Measurements from ENCODE around the gene TTC7B.

DNA sequence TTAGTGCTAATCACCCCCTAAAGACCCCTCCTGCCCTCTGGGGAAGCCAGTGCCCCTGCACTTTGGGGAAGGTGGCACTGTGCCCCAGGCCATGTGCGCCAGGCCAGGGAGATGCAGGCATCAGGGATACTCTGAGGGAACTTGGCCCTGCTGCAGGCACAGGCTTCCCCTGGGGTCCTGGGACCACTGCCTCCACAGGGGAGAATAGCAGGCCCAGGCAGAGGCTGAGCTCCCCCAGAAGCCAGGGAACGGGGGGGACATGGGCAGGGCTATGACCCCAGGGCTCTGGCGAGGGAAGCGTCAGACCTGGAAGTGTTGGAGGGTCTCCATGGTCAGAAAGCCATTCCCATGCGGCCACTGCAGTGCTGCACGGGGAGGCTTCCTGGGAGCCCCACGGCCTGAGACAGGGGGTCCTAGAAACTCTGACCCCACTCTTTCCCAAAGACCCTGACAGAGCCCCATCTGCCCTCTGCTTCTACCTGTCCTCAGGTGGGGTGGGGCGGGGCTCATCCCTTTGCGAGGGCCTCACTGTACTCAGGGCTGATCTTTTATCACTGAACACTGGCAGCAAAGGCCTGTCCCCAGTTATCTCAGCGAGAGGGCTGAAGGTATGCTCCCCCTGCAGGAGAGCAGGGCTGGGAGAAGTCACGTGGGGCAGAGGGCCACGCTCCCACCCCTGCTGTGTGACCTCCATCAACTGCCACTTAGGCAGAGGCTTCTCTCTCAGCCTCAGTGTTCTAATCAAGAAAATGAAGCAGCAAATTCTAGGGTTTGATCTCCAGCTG, 259.4 kb downstream of the TTC7B start:
- TF ChIP-seq, protein P1, sequence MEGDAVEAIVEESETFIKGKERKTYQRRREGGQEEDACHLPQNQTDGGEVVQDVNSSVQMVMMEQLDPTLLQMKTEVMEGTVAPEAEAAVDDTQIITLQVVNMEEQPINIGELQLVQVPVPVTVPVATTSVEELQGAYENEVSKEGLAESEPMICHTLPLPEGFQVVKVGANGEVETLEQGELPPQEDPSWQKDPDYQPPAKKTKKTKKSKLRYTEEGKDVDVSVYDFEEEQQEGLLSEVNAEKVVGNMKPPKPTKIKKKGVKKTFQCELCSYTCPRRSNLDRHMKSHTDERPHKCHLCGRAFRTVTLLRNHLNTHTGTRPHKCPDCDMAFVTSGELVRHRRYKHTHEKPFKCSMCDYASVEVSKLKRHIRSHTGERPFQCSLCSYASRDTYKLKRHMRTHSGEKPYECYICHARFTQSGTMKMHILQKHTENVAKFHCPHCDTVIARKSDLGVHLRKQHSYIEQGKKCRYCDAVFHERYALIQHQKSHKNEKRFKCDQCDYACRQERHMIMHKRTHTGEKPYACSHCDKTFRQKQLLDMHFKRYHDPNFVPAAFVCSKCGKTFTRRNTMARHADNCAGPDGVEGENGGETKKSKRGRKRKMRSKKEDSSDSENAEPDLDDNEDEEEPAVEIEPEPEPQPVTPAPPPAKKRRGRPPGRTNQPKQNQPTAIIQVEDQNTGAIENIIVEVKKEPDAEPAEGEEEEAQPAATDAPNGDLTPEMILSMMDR (IDR thresholded peaks at IDR 0.05): no peak
- TF ChIP-seq POLR2A (IDR thresholded peaks at IDR 0.05) (no peak), POLR2AphosphoS5 (IDR thresholded peaks at IDR 0.05) (no peak)

Measured in prostate gland (tissue), 2 donors.